Thoracic aorta (tissue), 2 donors: ENCODE data around the gene PIGU. TPM values are rescaled to one million over a fixed set of nuclear protein-coding genes. Genes with fewer than 3 reads are reported as not detected.

Experiments used
- ATAC-seq: fragments of 150-250 bp; one replicate; pipeline ENCODE4 v1.8.0; 2017; ENCODE audit warnings: low read depth; ENCODE audit not compliant: insufficient number of reproducible peaks, low FRiP score
- DNase-seq: peaks from one replicate; pipeline ENCODE4 v3.0.0-alpha.2; 2020; ENCODE audit warnings: low spot score
- H3K27ac ChIP-seq, 2 donors: fragments of 200-600 bp; sonication (generic); 1 replicate in 1 of 2; 2 replicates in 1 of 2; pipeline ENCODE4 v1.5.1; 2016; ENCODE audit warnings: mild to moderate bottlenecking in 2 of 2, moderate library complexity in 2 of 2
- H3K27me3 ChIP-seq: fragments of 200-600 bp; sonication (generic); replicated peaks from 2 replicates; pipeline ENCODE4 v1.6.0; 2016; ENCODE audit warnings: mild to moderate bottlenecking; ENCODE audit not compliant: insufficient read depth
- H3K36me3 ChIP-seq: fragments of 200-600 bp; sonication (generic); one replicate; pipeline ENCODE4 v1.5.1; 2016
- H3K4me1 ChIP-seq, 2 donors: fragments of 200-600 bp; sonication (generic); 1 replicate in 1 of 2; 2 replicates in 1 of 2; pipeline versions ENCODE4 v1.5.1 to v1.6.0; 2016; ENCODE audit warnings: low read depth in 2 of 2, mild to moderate bottlenecking in 1 of 2; ENCODE audit not compliant: control insufficient read depth in 1 of 2
- H3K4me3 ChIP-seq: fragments of 200-600 bp; sonication (generic); 2 replicates; pipeline ENCODE4 v1.5.1; 2016; ENCODE audit warnings: mild to moderate bottlenecking
- H3K9me3 ChIP-seq: fragments of 200-600 bp; sonication (generic); 2 replicates; pipeline ENCODE4 v1.5.1; 2016
- CTCF ChIP-seq: fragments of 200-600 bp; sonication (generic); IDR thresholded peaks from one replicate; pipeline ENCODE4 v1.5.1; 2019; ENCODE audit warnings: antibody characterized with exemption
- total RNA-seq, 2 donors: library from RNA; depleted of rRNA; stranded (reverse); fragments of >200 nt; gene quantifications; one replicate each; pipeline versions ENCODE4 v1.1.0 to v1.2.3, GENCODE V29; 2016

Gene PIGU
- total RNA-seq, 2 donors from 2014 or later, result 10.2 to 10.4 TPM

- Histone ChIP-seq H3K36me3 (peaks cover 13% of the 10 kb centered on the region), H3K4me1 (peaks cover 7 to 15% of the 10 kb centered on the region in 2 donors), H3K9me3 (no peaks in the 10 kb centered on the region), H3K27ac (no peak overlapping the region), H3K27me3 (no peaks in the 10 kb centered on the region), H3K4me3 (no peak overlapping the region)
- no peak for DNase-seq
- TF ChIP-seq CTCF, result no peak
- ATAC-seq, result no peak
These were observed 98.9 kb downstream of the PIGU start for GRCh38 chr20:34578025-34578424.

- DNase-seq, result no peak
- Histone ChIP-seq H3K9me3 (no peaks in the 10 kb centered on the region), H3K4me3 (no peak overlapping the region), H3K27me3 (no peaks in the 10 kb centered on the region), H3K4me1 (peaks cover 6 to 11% of the 10 kb centered on the region in 2 donors), H3K36me3 (peaks cover 13% of the 10 kb centered on the region), H3K27ac (no peak overlapping the region)
- TF ChIP-seq CTCF, result no peak
- ATAC-seq, result no peak
These were observed 99.8 kb downstream of the PIGU start for GRCh38 chr20:34577061-34577460.

- H3K27me3 ChIP-seq, result no peaks in the 10 kb centered on the region
- H3K4me1 ChIP-seq, result no peaks in the 10 kb centered on the region
- no peak for DNase-seq
- no peak overlapping the region for H3K27ac ChIP-seq
- ATAC-seq, result no peak
- H3K36me3 ChIP-seq, result peaks cover 13% of the 10 kb centered on the region
- H3K4me3 ChIP-seq, result no peak overlapping the region
- no peaks in the 10 kb centered on the region for H3K9me3 ChIP-seq
- no peak for TF ChIP-seq CTCF
These were observed 101.1 kb downstream of the PIGU start for GRCh38 chr20:34575756-34576155.

GRCh38 chr20:34575271-34575670 is 101.6 kb downstream of the PIGU start:
- no peak overlapping the region for H3K4me3 ChIP-seq
- H3K36me3 ChIP-seq, result peaks cover 13% of the 10 kb centered on the region
- no peaks in the 10 kb centered on the region for H3K9me3 ChIP-seq
- no peaks in the 10 kb centered on the region for H3K27me3 ChIP-seq
- no peak overlapping the region for H3K27ac ChIP-seq
- no peaks in the 10 kb centered on the region for H3K4me1 ChIP-seq
- no peak for TF ChIP-seq CTCF
- ATAC-seq (no peak), DNase-seq (no peak)

GRCh38 chr20:34574861-34575260 is 102.0 kb downstream of the PIGU start:
- H3K9me3 ChIP-seq, result no peaks in the 10 kb centered on the region
- no peak for ATAC-seq
- no peaks in the 10 kb centered on the region for H3K4me1 ChIP-seq
- no peak for TF ChIP-seq CTCF
- H3K27ac ChIP-seq, result no peak overlapping the region
- peaks cover 13% of the 10 kb centered on the region for H3K36me3 ChIP-seq
- H3K27me3 ChIP-seq, result no peaks in the 10 kb centered on the region
- no peak for DNase-seq
- no peak overlapping the region for H3K4me3 ChIP-seq
